ENCODE measurements around the gene FRMPD3.

Gene FRMPD3

GRCh38 chrX:107482046-107482445 is 32.6 kb downstream of the FRMPD3 start:
- no peak for DNase-seq

GRCh38 chrX:107484002-107484726 is 34.7 kb downstream of the FRMPD3 start:
- DNase-seq: no peak

GRCh38 chrX:107485013-107485412 is 35.6 kb downstream of the FRMPD3 start:
- DNase-seq: no peak

GRCh38 chrX:107493141-107493540 is 43.7 kb downstream of the FRMPD3 start:
- DNase-seq: no peak

- DNase-seq: no peak
Measured at GRCh38 chrX:107496786-107497185, 47.3 kb downstream of the FRMPD3 start.

Measured in CD4-positive, alpha-beta T cell treated with Interleukin-10 for 1 hour (primary cell).